HL-60 (cell line): Measurements from ENCODE around the gene PPP2R3C.

Source experiments
- CTCF ChIP-seq: IDR thresholded peaks from one replicate; pipeline ENCODE4 v1.5.1; 2011; ENCODE audit warnings: low read length, control low read depth, inconsistent platforms; ENCODE audit not compliant: insufficient read depth
- GABPA ChIP-seq: IDR thresholded peaks from 2 replicates; pipeline ENCODE4 v1.6.1; 2012; ENCODE audit warnings: low read depth
- POLR2AphosphoS5 ChIP-seq: IDR thresholded peaks from 2 replicates; pipeline ENCODE4 v1.6.1; 2012; ENCODE audit warnings: low read depth
- REST ChIP-seq: IDR thresholded peaks from 2 replicates; pipeline ENCODE4 v1.6.1; 2012; ENCODE audit warnings: low read depth; ENCODE audit not compliant: insufficient replicate concordance

- TF ChIP-seq CTCF = no peak
- no peak for TF ChIP-seq GABPA
- TF ChIP-seq POLR2AphosphoS5 = no peak
- TF ChIP-seq REST = no peak
Observed at GRCh38 chr14:35159742-35160409, 38.1 kb upstream of the PPP2R3C start.
